ENCODE measurements around the gene FLNB.

- TF ChIP-seq POLR2A (IDR thresholded peaks at IDR 0.05; ENCODE audit: low read length) (no peak), GATA1 (IDR thresholded peaks at IDR 0.05; ENCODE audit: low read depth, low read length) (no peak)
These were observed 5.9 kb downstream of the FLNB start for GRCh38 chr3:58013973-58014649.
